Activated CD8-positive, alpha-beta memory T cell treated with anti-CD3 and anti-CD28 coated beads for 36 hours (primary cell): ENCODE data around the gene POU2F2. TPM values are rescaled to one million over a fixed set of nuclear protein-coding genes. Genes with fewer than 3 reads are reported as not detected.

ENCODE experiments used
- CTCF ChIA-PET: fragments of 350-600 bp; sonication (Branson Sonifier 250); formaldehyde crosslinking; loops from one replicate; lab custom pipeline; 2021; ENCODE audit warnings: antibody characterized with exemption; lab: Charles Lee
- POLR2A ChIA-PET: fragments of 350-600 bp; sonication (Branson Sonifier 250); formaldehyde crosslinking; loops from one replicate; lab custom pipeline; 2021; ENCODE audit warnings: antibody characterized with exemption; lab: Charles Lee
- total RNA-seq, 2 experiments: library from RNA; stranded (reverse); gene quantifications; one replicate each; pipeline ENCODE4 v1.2.3, GENCODE V29; 2021

The POU2F2 gene
- total RNA-seq, 2 experiments from 2014 or later = 55.3 to 57.1 TPM

GRCh38 chr19:42079276-42079669 lies 53.0 kb downstream of the POU2F2 start:
- ChIA-PET POLR2A (no interaction called here), CTCF (interaction anchor here (1.2 kb wide), 1 partner anchor 120 kb away, joined by 3 read pairs; no protein-coding TSS in a partner anchor)

DNA sequence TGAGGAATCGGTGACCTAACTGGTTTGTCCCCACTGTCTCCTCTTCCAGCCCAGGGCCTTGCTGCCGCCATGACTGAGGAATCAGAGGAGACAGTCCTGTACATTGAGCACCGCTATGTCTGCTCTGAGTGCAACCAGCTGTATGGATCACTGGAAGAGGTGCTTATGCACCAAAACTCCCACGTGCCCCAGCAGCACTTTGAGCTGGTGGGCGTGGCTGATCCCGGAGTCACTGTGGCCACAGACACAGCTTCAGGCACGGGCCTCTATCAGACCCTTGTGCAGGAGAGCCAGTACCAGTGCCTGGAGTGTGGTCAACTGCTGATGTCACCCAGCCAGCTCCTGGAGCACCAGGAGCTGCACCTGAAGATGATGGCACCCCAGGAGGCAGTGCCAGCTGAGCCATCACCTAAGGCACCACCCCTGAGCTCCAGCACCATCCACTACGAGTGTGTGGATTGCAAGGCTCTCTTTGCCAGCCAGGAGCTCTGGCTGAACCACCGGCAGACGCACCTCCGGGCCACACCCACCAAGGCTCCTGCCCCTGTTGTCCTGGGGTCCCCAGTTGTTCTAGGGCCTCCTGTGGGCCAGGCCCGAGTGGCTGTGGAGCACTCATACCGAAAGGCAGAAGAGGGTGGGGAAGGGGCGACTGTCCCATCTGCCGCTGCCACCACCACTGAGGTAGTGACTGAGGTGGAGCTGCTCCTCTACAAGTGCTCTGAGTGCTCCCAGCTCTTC lies 53.5 kb downstream of the POU2F2 start:
- ChIA-PET CTCF (no interaction called here), POLR2A (no interaction called here)

DNA sequence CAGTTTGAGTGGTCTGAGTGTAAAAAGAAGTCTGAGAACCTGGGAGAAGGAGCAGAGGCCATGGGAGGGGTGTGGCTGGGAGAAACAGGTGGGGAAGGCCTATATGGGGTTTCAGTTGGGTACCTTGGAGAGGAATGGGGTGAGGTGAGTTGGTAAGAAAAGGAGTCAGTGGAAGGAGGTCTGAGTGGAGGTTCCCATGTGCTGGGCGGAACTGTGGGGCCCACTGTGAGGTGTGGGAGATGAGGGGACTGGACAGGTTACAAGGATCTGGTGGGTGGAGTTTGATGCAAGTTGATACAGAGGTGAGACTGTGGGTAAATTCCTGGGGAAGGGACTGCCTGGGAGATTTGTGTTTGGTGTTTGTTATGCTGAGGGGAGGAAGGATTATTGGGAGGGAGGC lies 54.2 kb downstream of the POU2F2 start:
- ChIA-PET CTCF (no interaction called here), POLR2A (no interaction called here)

GRCh38 chr19:42076380-42076944 lies 55.8 kb downstream of the POU2F2 start:
- POLR2A ChIA-PET = interaction anchor here (1.0 kb wide), 2 partner anchors 20 to 47 kb away, joined by 3 to 4 read pairs; no protein-coding TSS in a partner anchor
- CTCF ChIA-PET = no interaction called here

- CTCF ChIA-PET = no interaction called here
- POLR2A ChIA-PET = interaction anchor here (0.5 to 1.0 kb wide), 3 partner anchors 21 to 163 kb away, joined by 3 to 7 read pairs (median 4); no protein-coding TSS in a partner anchor
Measured at GRCh38 chr19:42075616-42076379, 56.4 kb downstream of the POU2F2 start, which contains the start of gene ZNF574. Gene ZNF574, plus strand, starts transcription at chr19:42076166. Its CDS starts 2,441 bp downstream, at chr19:42078607.

DNA sequence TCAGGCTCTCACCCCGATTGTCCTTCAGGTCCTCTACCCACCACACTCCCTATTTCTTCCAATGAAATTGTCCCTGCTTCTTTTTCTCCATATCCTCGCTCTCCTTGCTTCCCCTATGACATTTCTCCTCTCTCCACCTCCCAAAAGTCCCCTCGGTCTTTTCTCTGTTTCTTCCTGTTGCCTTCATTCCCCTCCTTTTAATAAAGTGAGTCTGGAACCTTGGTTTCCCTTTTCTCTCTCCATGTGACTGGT lies 57.0 kb downstream of the POU2F2 start:
- POLR2A ChIA-PET = no interaction called here
- CTCF ChIA-PET = no interaction called here

DNA sequence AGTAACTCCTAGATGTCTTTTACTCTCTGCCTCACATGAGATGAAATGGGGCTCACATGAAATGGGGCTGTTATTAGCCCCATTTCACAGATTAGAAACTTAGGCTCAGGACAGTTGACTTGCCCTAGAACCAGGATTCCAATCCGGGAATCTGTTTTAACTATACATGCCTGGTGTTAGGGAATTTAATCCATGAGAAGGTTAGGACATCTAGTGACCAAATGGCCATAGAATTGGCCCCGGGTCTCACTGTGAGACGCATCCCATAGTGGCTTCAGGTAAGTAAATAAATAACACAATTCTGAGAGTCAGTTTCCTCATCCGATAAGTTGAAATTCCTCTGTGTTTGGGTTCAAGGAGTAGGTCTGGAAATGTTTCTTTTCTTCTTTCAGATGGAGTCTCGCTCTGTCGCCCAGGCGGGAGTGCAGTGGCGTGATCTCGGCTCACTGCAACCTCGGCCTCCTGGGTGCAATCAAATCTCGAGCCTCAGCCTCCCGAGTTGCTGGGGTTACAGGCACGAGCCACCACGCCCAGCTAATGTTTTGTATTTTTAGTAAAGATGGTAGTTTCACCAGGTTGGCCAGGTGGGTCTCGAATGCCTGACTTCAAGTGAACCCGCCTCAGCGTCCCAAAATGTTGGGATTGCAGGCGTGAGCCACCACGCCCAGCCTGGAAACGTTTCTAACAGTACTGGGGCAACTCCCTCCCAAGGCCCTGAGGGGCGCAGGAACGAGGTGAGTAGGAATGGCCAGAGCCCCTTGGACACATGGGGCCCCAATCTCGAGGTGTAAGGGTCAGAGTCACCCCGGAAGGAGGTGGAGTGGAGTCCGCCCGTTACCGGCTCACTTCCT lies 57.5 kb downstream of the POU2F2 start:
- CTCF ChIA-PET = no interaction called here
- POLR2A ChIA-PET = no interaction called here

DNA sequence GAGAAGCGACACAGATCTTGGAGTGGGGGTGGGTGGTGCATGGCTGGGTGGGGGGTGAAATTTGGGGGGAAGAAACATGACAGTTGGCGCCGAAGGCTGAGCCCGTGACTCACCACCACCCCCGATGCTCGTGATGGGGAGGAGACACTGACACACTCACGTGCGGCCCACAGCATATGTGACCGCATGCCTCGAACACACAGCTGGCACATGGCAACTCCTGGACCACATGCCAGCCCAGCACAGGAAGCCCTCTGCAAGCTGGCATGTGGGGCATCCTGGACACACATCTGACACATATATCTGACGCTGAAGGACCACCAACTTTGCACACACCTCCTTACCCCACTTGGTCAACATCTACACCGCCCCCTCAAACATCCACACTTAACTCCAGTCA lies 61.0 kb downstream of the POU2F2 start:
- POLR2A ChIA-PET = interaction anchor here (0.6 kb wide), 1 partner anchor 137 kb away, joined by 4 read pairs; no protein-coding TSS in a partner anchor
- CTCF ChIA-PET = interaction anchor here (0.7 kb wide), 1 partner anchor 482 kb away, joined by 3 read pairs; no protein-coding TSS in a partner anchor

GRCh38 chr19:42069619-42070351 lies 62.5 kb downstream of the POU2F2 start, which contains the start of gene GRIK5:
Gene GRIK5, minus strand, starts transcription at chr19:42070206. Its CDS starts 4,436 bp downstream, at chr19:42065770.
- ChIA-PET POLR2A (no interaction called here), CTCF (no interaction called here)

- CTCF ChIA-PET = no interaction called here
- POLR2A ChIA-PET = no interaction called here
Measured at GRCh38 chr19:42068756-42069571, 63.3 kb downstream of the POU2F2 start.

- POLR2A ChIA-PET = no interaction called here
Measured at GRCh38 chr19:42068361-42068755, 63.9 kb downstream of the POU2F2 start.

DNA sequence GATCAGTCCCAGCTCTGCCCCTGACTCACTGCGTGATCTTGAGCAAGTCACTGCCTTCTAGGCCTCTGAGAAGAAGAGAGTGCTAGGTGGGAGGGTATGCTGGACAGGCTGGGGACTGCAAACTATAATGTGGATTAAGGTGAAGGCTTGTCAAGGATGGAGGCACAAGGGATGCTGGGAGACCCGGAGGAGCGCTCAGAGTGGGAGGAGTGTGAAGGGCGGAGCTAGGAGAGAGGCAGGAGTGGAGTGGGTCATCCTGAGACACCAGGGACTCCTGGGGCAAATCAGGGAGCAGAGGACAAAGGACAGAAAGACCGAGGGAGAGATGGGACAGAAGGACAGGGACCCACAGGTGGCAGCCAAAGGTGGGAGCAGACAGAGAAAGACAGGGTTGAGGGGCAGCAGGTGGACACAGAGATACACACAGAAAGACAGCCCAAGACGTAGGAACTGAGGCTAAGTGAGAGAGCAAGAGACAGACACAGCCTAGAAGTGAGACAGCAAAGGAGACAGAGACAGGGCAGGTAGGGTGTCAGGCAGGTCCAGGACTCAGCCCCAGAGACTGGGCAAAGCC lies 64.8 kb downstream of the POU2F2 start:
- POLR2A ChIA-PET = no interaction called here
- CTCF ChIA-PET = no interaction called here

More at GRCh38 chr19:42068361-42068755, 63.9 kb downstream of the POU2F2 start:
- CTCF ChIA-PET = no interaction called here

- POLR2A ChIA-PET = no interaction called here
- CTCF ChIA-PET = no interaction called here
Measured at GRCh38 chr19:42066075-42066754, 66.0 kb downstream of the POU2F2 start.

GRCh38 chr19:42065511-42065910 lies 66.7 kb downstream of the POU2F2 start:
- ChIA-PET POLR2A (no interaction called here), CTCF (interaction anchor here (2.1 kb wide), 1 partner anchor 31 kb away, joined by 5 read pairs; no protein-coding TSS in a partner anchor)

DNA sequence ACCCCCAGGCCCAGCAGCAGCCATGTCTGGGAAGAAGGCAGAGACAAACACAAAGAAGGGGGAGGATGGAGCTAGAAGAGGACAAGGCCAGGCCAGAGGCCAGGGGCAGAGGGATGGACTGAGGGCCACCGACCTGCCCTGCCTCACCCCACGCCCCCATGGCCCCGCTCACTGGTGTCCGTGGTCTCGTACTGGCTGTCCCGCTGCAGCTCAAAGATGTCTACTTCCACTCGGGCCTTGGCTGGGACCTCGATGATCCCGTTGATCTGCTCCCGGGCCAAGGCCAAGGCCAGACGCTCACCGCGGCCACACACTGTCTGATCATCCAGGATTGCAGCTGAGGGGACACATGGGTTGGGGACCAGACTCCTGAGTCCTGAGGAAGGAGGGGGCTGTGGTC lies 67.2 kb downstream of the POU2F2 start:
- POLR2A ChIA-PET = no interaction called here
- CTCF ChIA-PET = interaction anchor here (2.1 kb wide), 1 partner anchor 30 kb away, joined by 5 read pairs; no protein-coding TSS in a partner anchor

DNA sequence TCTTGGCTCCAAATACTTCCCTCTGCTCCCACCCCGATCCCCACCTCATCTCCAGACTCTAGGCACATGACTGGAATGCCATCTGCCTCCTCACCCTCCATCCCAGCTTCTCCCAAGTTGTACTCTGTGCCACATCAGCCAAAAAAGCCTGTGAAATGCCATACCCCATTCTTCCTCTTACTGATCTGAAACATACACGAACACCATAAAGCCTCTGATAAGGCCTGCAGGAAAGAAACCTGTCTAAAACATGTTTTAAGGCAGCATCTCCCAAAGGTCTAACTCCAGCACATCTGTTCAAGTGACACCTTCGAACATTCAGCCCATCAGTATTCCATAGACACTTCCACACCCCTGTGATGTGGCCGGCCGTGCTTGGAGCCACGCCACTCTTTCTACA lies 67.8 kb downstream of the POU2F2 start:
- CTCF ChIA-PET = interaction anchor here (2.1 kb wide), 1 partner anchor 30 kb away, joined by 5 read pairs; no protein-coding TSS in a partner anchor
- POLR2A ChIA-PET = no interaction called here

DNA sequence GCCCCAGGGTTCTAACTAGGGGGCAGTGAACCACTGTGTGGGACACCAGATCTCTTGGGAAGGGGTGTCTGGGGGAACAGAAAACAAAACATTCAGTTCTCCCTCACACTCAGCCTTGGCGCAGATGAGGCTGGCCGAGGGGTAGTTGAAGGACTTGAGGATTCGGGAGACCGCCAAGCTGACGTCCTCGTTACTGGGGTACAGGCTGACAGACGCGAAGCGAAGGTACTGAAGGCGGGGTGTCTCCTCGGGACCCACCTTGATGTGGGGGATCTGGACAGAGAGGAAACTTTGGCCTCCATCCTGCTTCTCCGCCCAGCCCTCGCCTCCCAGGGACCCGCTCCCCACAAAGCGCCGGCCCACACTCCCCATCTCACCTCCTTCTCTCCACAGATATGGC lies 69.9 kb downstream of the POU2F2 start:
- ChIA-PET POLR2A (no interaction called here), CTCF (no interaction called here)
